ENCODE data around the gene RANBP17. TPM values are rescaled to one million over a fixed set of nuclear protein-coding genes. Genes with fewer than 3 reads are reported as not detected.

The RANBP17 gene
- total RNA-seq, 1 donor from 2014 or later: 49.7 TPM

DNA sequence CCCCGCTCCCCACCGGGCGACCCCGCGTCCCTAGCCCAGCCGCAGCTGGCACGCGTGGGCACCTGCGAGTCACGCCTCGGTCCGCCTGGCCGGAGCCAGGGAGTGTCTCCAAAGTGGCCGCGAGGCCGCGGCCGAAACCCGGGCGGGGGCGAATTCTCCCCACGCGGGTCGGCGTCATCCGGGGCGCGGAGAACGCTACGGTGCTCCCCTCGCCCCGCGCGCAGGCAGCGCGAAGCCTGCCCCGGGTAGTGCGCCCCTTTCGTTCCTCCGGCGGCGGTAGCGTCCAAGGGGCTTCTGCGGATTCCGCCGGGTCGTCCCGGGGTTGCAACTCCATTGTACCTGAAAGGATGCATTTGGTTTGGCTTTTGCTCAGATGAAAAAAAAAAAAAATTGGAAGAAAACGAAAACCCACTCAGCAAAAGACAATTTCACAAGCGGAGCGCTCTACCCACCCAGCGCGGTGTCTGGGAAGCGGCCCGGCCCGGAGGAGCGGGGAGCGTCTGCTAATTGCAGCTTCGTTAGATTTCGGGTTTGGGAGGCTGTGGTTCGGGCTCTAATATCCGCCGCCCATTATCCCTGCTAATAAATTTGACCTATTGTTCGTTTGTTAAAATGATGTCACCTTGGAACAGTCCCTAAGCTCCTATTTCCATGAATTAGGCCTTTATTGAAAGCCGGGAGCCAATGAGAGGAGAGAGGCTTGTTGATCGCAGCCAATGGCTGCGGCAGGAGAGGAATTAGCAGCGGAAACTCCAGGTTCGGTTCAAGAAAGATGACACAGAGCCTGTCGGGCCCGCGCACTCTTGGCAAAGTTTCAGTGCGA is 446.8 kb downstream of the RANBP17 start, which contains the start of gene TLX3:
Gene TLX3, plus strand, starts transcription at position 796 of the 823 bp plus-strand sequence. CDS start 118 bp downstream, outside the sequence.
- Mint-ChIP-seq H3K36me3 (peaks cover 1% of the 10 kb centered on the region), H3K27me3 (ENCODE audit: insufficient read depth, low read depth) (peaks cover 77% of the 10 kb centered on the region), H3K4me1 (peaks cover 24% of the 10 kb centered on the region), H3K9me3 (peaks cover 2% of the 10 kb centered on the region), H3K4me3 (peak within 1 kb of the TSS; percentile 83), H3K27ac (no peak within 1 kb of the TSS)
- Histone ChIP-seq H3K27me3 (peaks cover 100% of the 10 kb centered on the region), H3K36me3 (no peaks in the 10 kb centered on the region), H3K4me3 (peak within 1 kb of the TSS; percentile 33), H3K9me3 (ENCODE audit: low read depth) (no peaks in the 10 kb centered on the region), H2AFZ (replicated peaks) (no peak within 1 kb of the TSS), H3K27ac (no peak within 1 kb of the TSS), H3K79me2 (ENCODE audit: low read depth) (no peaks in the 10 kb centered on the region), H3F3A (ENCODE audit: low read depth) (peaks cover 24% of the 10 kb centered on the region), H3K4me2 (peak within 1 kb of the TSS; percentile 71), H3K4me1 (peaks cover 19% of the 10 kb centered on the region), H4K20me1 (ENCODE audit: low read depth) (peaks cover 90% of the 10 kb centered on the region), H3K9ac (no peak within 1 kb of the TSS)
- DNase-seq (ENCODE audit: low spot score): peak; percentile 88
- peak; percentile 96 for TF ChIP-seq EZH2phosphoT487 (IDR thresholded peaks at IDR 0.05)
- TF ChIP-seq, protein P1, sequence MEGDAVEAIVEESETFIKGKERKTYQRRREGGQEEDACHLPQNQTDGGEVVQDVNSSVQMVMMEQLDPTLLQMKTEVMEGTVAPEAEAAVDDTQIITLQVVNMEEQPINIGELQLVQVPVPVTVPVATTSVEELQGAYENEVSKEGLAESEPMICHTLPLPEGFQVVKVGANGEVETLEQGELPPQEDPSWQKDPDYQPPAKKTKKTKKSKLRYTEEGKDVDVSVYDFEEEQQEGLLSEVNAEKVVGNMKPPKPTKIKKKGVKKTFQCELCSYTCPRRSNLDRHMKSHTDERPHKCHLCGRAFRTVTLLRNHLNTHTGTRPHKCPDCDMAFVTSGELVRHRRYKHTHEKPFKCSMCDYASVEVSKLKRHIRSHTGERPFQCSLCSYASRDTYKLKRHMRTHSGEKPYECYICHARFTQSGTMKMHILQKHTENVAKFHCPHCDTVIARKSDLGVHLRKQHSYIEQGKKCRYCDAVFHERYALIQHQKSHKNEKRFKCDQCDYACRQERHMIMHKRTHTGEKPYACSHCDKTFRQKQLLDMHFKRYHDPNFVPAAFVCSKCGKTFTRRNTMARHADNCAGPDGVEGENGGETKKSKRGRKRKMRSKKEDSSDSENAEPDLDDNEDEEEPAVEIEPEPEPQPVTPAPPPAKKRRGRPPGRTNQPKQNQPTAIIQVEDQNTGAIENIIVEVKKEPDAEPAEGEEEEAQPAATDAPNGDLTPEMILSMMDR (IDR thresholded peaks at IDR 0.05): no peak
- peak; percentile 85 for TF ChIP-seq EZH2 (IDR thresholded peaks at IDR 0.05)

DNA sequence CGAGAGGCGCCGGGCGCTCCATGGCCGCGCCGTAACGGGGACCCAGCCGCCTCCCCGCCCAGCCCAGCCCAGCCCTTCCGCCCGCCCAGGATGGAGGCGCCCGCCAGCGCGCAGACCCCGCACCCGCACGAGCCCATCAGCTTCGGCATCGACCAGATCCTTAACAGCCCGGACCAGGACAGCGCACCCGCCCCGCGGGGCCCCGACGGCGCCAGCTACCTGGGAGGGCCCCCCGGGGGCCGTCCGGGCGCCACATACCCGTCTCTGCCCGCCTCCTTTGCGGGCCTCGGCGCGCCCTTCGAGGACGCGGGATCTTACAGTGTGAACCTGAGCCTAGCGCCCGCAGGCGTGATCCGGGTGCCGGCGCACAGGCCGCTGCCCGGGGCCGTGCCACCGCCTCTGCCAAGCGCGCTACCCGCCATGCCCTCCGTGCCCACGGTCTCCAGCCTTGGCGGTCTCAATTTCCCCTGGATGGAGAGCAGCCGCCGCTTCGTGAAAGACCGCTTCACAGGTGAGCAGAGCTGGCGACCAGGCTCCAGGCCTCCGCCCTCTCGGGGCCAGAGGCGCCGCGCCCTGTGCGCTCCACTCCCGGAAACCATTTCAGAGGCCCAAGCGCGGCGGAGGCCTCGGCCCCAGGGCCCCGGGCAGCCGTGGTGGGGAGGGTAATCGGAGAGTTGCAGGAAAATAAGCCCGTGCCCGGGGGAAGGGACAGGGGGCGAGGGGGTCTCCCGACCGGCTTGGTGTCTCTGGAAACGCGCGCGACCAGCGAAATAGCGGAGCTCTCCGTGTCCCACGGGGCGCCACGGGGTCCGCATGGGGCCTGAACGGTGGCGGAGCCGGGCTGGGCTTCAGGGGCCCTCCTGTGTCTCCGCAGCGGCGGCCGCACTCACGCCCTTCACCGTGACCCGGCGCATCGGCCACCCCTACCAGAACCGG is 447.7 kb downstream of the RANBP17 start:
- Histone ChIP-seq H3K9ac (no peak overlapping the region), H4K20me1 (ENCODE audit: low read depth) (peaks cover 99% of the 10 kb centered on the region), H3K4me3 (peak overlapping the region; percentile 33), H3F3A (ENCODE audit: low read depth) (peaks cover 25% of the 10 kb centered on the region), H3K36me3 (no peaks in the 10 kb centered on the region), H3K9me3 (ENCODE audit: low read depth) (no peaks in the 10 kb centered on the region), H2AFZ (replicated peaks) (no peak overlapping the region), H3K4me2 (peak overlapping the region; percentile 71), H3K4me1 (peaks cover 19% of the 10 kb centered on the region), H3K79me2 (ENCODE audit: low read depth) (no peaks in the 10 kb centered on the region), H3K27ac (no peak overlapping the region), H3K27me3 (peaks cover 100% of the 10 kb centered on the region)
- Mint-ChIP-seq H3K4me1 (peaks cover 29% of the 10 kb centered on the region), H3K27me3 (ENCODE audit: insufficient read depth, low read depth) (peaks cover 77% of the 10 kb centered on the region), H3K36me3 (peaks cover 1% of the 10 kb centered on the region), H3K9me3 (peaks cover 5% of the 10 kb centered on the region), H3K4me3 (peak overlapping the region; percentile 83), H3K27ac (no peak overlapping the region)
- TF ChIP-seq EZH2phosphoT487 (IDR thresholded peaks at IDR 0.05) (peak; percentile 97), EZH2 (IDR thresholded peaks at IDR 0.05) (peak; percentile 96)
- TF ChIP-seq, protein P1 (IDR thresholded peaks at IDR 0.05): no peak
- DNase-seq (ENCODE audit: low spot score): peak; percentile 39

DNA sequence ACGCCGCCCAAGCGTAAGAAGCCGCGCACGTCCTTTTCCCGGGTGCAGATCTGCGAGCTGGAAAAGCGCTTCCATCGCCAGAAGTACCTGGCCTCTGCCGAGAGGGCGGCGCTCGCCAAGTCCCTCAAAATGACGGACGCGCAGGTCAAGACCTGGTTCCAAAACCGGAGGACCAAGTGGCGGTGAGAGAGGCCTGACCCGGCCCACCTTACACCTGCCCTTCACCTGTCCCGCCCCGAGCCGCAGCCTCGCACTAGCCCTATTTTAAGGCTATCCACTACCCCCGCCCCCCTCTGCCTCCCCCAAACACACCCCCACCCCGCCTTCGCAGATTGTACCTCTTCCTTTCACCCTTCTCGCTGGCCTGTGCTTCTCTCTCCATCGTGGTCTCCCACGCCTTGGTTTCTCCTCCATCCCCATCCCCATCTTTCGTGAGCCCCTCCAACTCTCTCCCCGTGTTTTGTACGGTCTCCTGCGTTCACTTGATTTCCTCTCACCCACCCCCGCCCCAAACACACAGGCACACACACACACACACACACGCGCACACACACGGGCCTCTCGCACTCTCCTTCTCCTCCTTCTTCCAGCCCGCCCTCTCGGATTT is 448.5 kb downstream of the RANBP17 start:
- DNase-seq (ENCODE audit: low spot score): peak; percentile 68
- peaks cover 79% of the 10 kb centered on the region for H3K27me3 Mint-ChIP-seq (ENCODE audit: insufficient read depth, low read depth)

More for the DNA sequence above, 448.5 kb downstream of the RANBP17 start:
- H3K9ac ChIP-seq: no peak overlapping the region
- H3K9me3 ChIP-seq (ENCODE audit: low read depth): no peaks in the 10 kb centered on the region
- H3K79me2 ChIP-seq (ENCODE audit: low read depth): no peaks in the 10 kb centered on the region
- H3K4me1 ChIP-seq: peaks cover 19% of the 10 kb centered on the region
- H3K27ac Mint-ChIP-seq: no peak overlapping the region
- H3K9me3 Mint-ChIP-seq: peaks cover 5% of the 10 kb centered on the region
- no peak overlapping the region for H3K27ac ChIP-seq
- H3K4me1 Mint-ChIP-seq: peaks cover 29% of the 10 kb centered on the region
- no peak overlapping the region for H2AFZ ChIP-seq (replicated peaks)
- no peaks in the 10 kb centered on the region for H3K36me3 ChIP-seq
- no peak overlapping the region for H3K4me3 ChIP-seq
- peaks cover 25% of the 10 kb centered on the region for H3F3A ChIP-seq (ENCODE audit: low read depth)
- peaks cover 1% of the 10 kb centered on the region for H3K36me3 Mint-ChIP-seq
- peak overlapping the region; percentile 72 for H3K4me3 Mint-ChIP-seq
- H3K4me2 ChIP-seq: peak overlapping the region; percentile 87
- TF ChIP-seq, protein P1 (IDR thresholded peaks at IDR 0.05): peak; percentile 58
- TF ChIP-seq EZH2 (IDR thresholded peaks at IDR 0.05): no peak
- TF ChIP-seq EZH2phosphoT487 (IDR thresholded peaks at IDR 0.05): peak; percentile 59
- H4K20me1 ChIP-seq (ENCODE audit: low read depth): peaks cover 100% of the 10 kb centered on the region
- peaks cover 100% of the 10 kb centered on the region for H3K27me3 ChIP-seq
